Islet precursor cell (in vitro differentiated cells): ENCODE results near the gene SORCS3.

ENCODE experiments used
- DNase-seq: peaks from one replicate; pipeline ENCODE4 v3.0.0-alpha.2; 2018

The SORCS3 gene

GRCh38 chr10:105284476-105285215 lies 643.6 kb downstream of the SORCS3 start:
- no peak for DNase-seq

GRCh38 chr10:105288026-105288425 lies 646.9 kb downstream of the SORCS3 start:
- DNase-seq, result no peak

- no peak for DNase-seq
These were observed 647.5 kb downstream of the SORCS3 start for GRCh38 chr10:105288613-105289012.

GRCh38 chr10:105291571-105291970 lies 650.5 kb downstream of the SORCS3 start:
- no peak for DNase-seq

- no peak for DNase-seq
These were observed 651.1 kb downstream of the SORCS3 start for GRCh38 chr10:105292236-105292635.
